ENCODE data around the gene TMTC3. TPM values are rescaled to one million over a fixed set of nuclear protein-coding genes. Genes with fewer than 3 reads are reported as not detected.
"Not testable (repeated sequence)": the region's sequence is repeated elsewhere in the genome, so short reads cannot be mapped to it uniquely, and the experiment has no call there.

Gene TMTC3
- total RNA-seq, 2 donors from 2014 or later = 3.3 to 6.2 TPM

DNA sequence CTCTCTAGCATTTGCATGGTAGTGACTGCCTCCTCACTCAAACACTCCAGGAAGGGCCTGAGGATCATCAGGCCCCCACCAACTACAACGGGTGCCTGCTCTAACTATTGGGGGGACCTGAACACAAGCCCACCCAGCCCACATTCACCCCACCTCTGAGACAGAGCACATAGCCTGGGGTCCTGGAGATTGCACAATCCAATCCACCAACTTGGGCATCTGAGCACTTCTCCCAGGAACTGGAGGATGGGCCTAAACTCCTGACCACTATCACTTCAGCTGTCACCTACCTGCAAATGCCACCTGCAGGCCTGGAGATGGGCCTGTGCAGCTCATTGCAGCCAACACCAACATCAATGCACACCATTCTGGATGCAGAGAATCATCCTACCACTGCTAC is 66.6 kb downstream of the TMTC3 start:
- no peaks in the 10 kb centered on the region for H3K27me3 ChIP-seq
- no peak for TF ChIP-seq POLR2A (IDR thresholded peaks at IDR 0.05)
- TF ChIP-seq, protein P1, sequence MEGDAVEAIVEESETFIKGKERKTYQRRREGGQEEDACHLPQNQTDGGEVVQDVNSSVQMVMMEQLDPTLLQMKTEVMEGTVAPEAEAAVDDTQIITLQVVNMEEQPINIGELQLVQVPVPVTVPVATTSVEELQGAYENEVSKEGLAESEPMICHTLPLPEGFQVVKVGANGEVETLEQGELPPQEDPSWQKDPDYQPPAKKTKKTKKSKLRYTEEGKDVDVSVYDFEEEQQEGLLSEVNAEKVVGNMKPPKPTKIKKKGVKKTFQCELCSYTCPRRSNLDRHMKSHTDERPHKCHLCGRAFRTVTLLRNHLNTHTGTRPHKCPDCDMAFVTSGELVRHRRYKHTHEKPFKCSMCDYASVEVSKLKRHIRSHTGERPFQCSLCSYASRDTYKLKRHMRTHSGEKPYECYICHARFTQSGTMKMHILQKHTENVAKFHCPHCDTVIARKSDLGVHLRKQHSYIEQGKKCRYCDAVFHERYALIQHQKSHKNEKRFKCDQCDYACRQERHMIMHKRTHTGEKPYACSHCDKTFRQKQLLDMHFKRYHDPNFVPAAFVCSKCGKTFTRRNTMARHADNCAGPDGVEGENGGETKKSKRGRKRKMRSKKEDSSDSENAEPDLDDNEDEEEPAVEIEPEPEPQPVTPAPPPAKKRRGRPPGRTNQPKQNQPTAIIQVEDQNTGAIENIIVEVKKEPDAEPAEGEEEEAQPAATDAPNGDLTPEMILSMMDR (IDR thresholded peaks at IDR 0.05) = no peak
- H3K36me3 ChIP-seq (replicated peaks in 1 of 2; ENCODE audit: insufficient read depth in 1 of 2, low read depth in 2 of 2) = no peaks in the 10 kb centered on the region
- 45% methylated on average over 1 of the region's 1 CpG; no CpG with 5 or more reads in 1 of the 2 donors for WGBS, 2 donors
- intact Hi-C loops (cut with DNase I) = no loop called here
- DNase-seq = no peak
- no peaks in the 10 kb centered on the region for H3K4me1 ChIP-seq
- no peak overlapping the region for H3K4me3 ChIP-seq
- no peak overlapping the region for H3K27ac ChIP-seq
- H3K9me3 ChIP-seq = peaks cover 0 to 3% (median 0%) of the 10 kb centered on the region in 3 donors
- ATAC-seq = no peak

DNA sequence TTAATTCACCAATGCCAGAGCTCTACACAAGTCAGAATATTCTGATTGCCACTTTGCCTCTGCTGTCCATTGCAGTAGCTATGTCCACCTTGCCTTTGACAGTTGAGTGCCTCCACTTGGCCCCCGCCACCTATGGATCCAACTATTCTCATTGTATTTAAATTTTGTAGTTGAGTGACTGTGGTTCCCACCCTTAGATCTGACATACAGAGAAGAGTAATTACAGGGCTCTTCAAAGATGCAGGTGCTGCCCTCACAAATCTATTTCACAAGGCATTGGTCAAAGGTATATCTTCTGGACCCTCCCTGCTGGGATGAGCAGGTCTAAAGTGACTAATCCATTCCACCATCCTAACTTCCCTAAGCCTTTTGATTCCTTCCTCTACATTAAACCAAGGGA is 68.2 kb downstream of the TMTC3 start:
- ATAC-seq; H3K27me3 ChIP-seq; H3K4me3 ChIP-seq; intact Hi-C loops (cut with DNase I); H3K36me3 ChIP-seq (replicated peaks in 1 of 2; ENCODE audit: insufficient read depth in 1 of 2, low read depth in 2 of 2); H3K27ac ChIP-seq; H3K9me3 ChIP-seq; H3K4me1 ChIP-seq; DNase-seq: not testable (repeated sequence)
- 86 to 87% methylated on average over 1 of the region's 1 CpG for whole genome bisulfite sequencing, 2 donors

DNA sequence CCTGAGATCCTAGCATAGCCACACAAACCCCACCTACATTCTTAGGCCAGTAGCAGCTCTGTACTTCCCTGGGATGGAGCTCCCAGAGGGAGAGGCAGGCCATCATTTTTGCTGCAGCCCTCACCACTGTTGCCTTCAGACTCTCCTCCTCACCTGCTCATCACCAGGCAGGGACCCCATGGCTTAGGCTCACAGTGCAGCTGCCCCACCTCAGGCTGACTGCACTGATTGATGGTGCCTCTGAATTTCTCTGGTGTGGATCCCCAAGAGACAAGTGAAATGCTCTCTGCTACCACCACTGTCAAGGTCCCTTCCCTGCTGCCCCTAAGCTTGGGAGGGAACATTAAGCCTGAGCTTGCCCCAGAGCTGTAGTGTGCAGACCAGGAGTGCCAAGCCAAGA is 76.2 kb downstream of the TMTC3 start:
- no peak for ATAC-seq
- no peak for DNase-seq
- TF ChIP-seq, protein P1 (IDR thresholded peaks at IDR 0.05) = no peak
- TF ChIP-seq POLR2A (IDR thresholded peaks at IDR 0.05) = no peak
- Histone ChIP-seq H3K36me3 (replicated peaks in 1 of 2; ENCODE audit: insufficient read depth in 1 of 2, low read depth in 2 of 2) (no peaks in the 10 kb centered on the region), H3K9me3 (peaks cover 0 to 5% (median 0%) of the 10 kb centered on the region in 3 donors), H3K4me1 (no peaks in the 10 kb centered on the region), H3K27ac (no peak overlapping the region), H3K27me3 (no peaks in the 10 kb centered on the region), H3K4me3 (no peak overlapping the region)
- intact Hi-C loops (cut with DNase I) = no loop called here

DNA sequence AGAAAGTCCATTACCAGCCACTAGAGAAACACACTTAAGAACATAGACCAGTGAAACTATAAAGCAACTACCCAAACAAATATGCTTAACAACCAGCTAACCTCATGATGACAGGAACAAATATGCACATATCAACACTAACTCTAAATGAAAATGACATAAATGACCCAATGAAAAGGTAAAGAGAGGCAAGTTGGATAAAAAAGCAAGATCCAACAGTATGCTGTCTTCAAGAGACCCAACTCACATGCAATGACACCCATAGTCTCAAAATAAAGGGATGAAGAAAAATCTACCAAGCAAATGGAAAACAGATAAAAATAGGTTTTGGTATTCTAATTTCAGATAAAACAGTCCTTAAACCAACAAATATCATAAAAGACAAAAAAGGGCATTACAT is 77.8 kb downstream of the TMTC3 start:
- Histone ChIP-seq H3K36me3 (replicated peaks in 1 of 2; ENCODE audit: insufficient read depth in 1 of 2, low read depth in 2 of 2) (no peaks in the 10 kb centered on the region), H3K4me1 (no peaks in the 10 kb centered on the region), H3K27ac (no peak overlapping the region), H3K27me3 (no peaks in the 10 kb centered on the region), H3K4me3 (no peak overlapping the region), H3K9me3 (peaks cover 0 to 5% (median 0%) of the 10 kb centered on the region in 3 donors)
- DNase-seq (no peak), ATAC-seq (no peak)
- intact Hi-C loops (cut with DNase I) = no loop called here
- TF ChIP-seq, protein P1 (IDR thresholded peaks at IDR 0.05) = no peak
- no peak for TF ChIP-seq POLR2A (IDR thresholded peaks at IDR 0.05)

DNA sequence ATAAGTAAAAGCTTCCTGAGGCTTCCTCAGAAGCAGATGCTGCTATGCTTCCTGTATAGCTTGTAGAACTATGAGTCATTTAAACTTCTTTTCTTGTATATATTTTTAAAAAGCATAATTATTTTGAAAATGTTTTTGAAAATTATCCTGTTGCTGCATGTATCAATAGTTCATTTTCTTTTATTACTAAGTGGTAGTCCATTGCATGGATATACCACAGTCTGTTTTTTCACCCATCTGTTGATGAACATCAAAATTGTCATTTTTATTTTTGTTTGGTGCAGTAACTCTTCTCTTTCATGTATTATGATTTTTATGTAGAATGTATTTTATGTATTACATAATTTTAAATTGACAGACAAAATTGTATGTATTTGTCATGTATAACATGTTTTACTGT is 81.4 kb downstream of the TMTC3 start:
- no peak overlapping the region for H3K4me3 ChIP-seq
- intact Hi-C loops (cut with DNase I) = no loop called here
- DNase-seq (no peak), ATAC-seq (no peak)
- TF ChIP-seq POLR2A (IDR thresholded peaks at IDR 0.05) = no peak
- TF ChIP-seq, protein P1 (IDR thresholded peaks at IDR 0.05) = no peak
- H3K36me3 ChIP-seq (replicated peaks in 1 of 2; ENCODE audit: insufficient read depth in 1 of 2, low read depth in 2 of 2) = no peaks in the 10 kb centered on the region
- peaks cover 0 to 5% (median 0%) of the 10 kb centered on the region in 3 donors for H3K9me3 ChIP-seq
- no peaks in the 10 kb centered on the region for H3K27me3 ChIP-seq
- no peak overlapping the region for H3K27ac ChIP-seq
- H3K4me1 ChIP-seq = no peaks in the 10 kb centered on the region
